ENCODE data around the gene RIPPLY2.

- TF ChIP-seq PAX5 (IDR thresholded peaks at IDR 0.05; ENCODE audit: insufficient read depth, low read length, severe bottlenecking), result no peak
- no peak for TF ChIP-seq POLR2A (IDR thresholded peaks at IDR 0.05; ENCODE audit: low read depth, low read length)
Observed at GRCh38 chr6:83854001-83854501, 891 bp downstream of the RIPPLY2 start.
